Neural cell (in vitro differentiated cells): Measurements from ENCODE around the gene TXNDC11. TPM values are rescaled to one million over a fixed set of nuclear protein-coding genes. Genes with fewer than 3 reads are reported as not detected.

Experiments used
- H2AFZ ChIP-seq: fragments of 200-600, 300-800 bp; sonication (generic), shearing (Covaris generic); 2 replicates; pipeline ENCODE4 v1.6.0; 2014; ENCODE audit warnings: low read depth, mild to moderate bottlenecking, antibody characterized with exemption, low read length, moderate library complexity
- H3F3A ChIP-seq: fragments of 200-600 bp; shearing (Covaris generic); 2 replicates; pipeline ENCODE4 v1.6.1; 2016; ENCODE audit warnings: mild to moderate bottlenecking, moderate library complexity, mixed read lengths, antibody characterized with exemption, low read length; ENCODE audit not compliant: insufficient read depth, poor library complexity, severe bottlenecking
- H3K27ac ChIP-seq: fragments of 200-600, 300-800 bp; sonication (generic), shearing (Covaris generic); 2 replicates; pipeline ENCODE4 v1.5.1; 2014; ENCODE audit warnings: mild to moderate bottlenecking, low read length, moderate library complexity
- H3K27me3 ChIP-seq: fragments of 300-800, 200-600 bp; sonication (generic), shearing (Covaris generic); 2 replicates; pipeline ENCODE4 v1.6.0; 2014; ENCODE audit warnings: mild to moderate bottlenecking, low read depth, low read length, moderate library complexity; ENCODE audit not compliant: insufficient read depth
- H3K36me3 ChIP-seq: fragments of 300-800, 200-600 bp; sonication (generic), shearing (Covaris generic); 2 replicates; pipeline ENCODE4 v1.5.1; 2014; ENCODE audit warnings: mild to moderate bottlenecking, antibody characterized with exemption, low read length, moderate library complexity; ENCODE audit not compliant: insufficient read depth
- H3K4me2 ChIP-seq: fragments of 300-800, 200-600 bp; sonication (generic), shearing (Covaris generic); 2 replicates; pipeline ENCODE4 v1.6.0; 2014; ENCODE audit warnings: mild to moderate bottlenecking, low read length
- H3K4me3 ChIP-seq: fragments of 300-800, 200-600 bp; sonication (generic), shearing (Covaris generic); 2 replicates; pipeline ENCODE4 v1.5.1; 2014; ENCODE audit warnings: mild to moderate bottlenecking, low read length, moderate library complexity
- H3K79me2 ChIP-seq: fragments of 200-600 bp; shearing (Covaris generic); replicated peaks from 2 replicates; pipeline ENCODE4 v1.6.0; 2014; ENCODE audit warnings: mild to moderate bottlenecking, low read length, moderate library complexity; ENCODE audit not compliant: insufficient read depth
- H3K9ac ChIP-seq: fragments of 300-800, 200-600 bp; sonication (generic), shearing (Covaris generic); 2 replicates; pipeline ENCODE4 v1.6.1; 2016; ENCODE audit warnings: mild to moderate bottlenecking, low read length, mixed read lengths
- H3K9me2 ChIP-seq: fragments of 200-600 bp; shearing (Covaris generic); 2 replicates; pipeline ENCODE4 v1.6.1; 2016; ENCODE audit warnings: mild to moderate bottlenecking, low read length, mixed read lengths; ENCODE audit not compliant: insufficient read depth
- H3K9me3 ChIP-seq: fragments of 200-600, 300-800 bp; sonication (generic), shearing (Covaris generic); 2 replicates; pipeline ENCODE4 v1.6.1; 2016; ENCODE audit warnings: mild to moderate bottlenecking, mixed run types, low read length, moderate library complexity, mixed read lengths
- H4K20me1 ChIP-seq: fragments of 200-600 bp; shearing (Covaris generic); 2 replicates; pipeline ENCODE4 v1.6.1; 2016; ENCODE audit warnings: mild to moderate bottlenecking, mixed run types; ENCODE audit not compliant: insufficient read depth
- EP300 ChIP-seq: fragments of 450-650 bp; conservative IDR thresholded peaks from 2 replicates; pipeline ENCODE4 v1.6.1; 2014; ENCODE audit warnings: antibody characterized with exemption, mild to moderate bottlenecking, moderate library complexity; ENCODE audit not compliant: poor library complexity, severe bottlenecking
- EZH2 ChIP-seq: fragments of 200-600, 300-800 bp; shearing (Covaris generic), sonication (generic); IDR thresholded peaks from 2 replicates; pipeline ENCODE4 v1.6.1; 2014; ENCODE audit warnings: antibody characterized with exemption, low read length, borderline replicate concordance, mild to moderate bottlenecking; ENCODE audit not compliant: insufficient read depth, poor library complexity, severe bottlenecking
- MXI1 ChIP-seq: fragments of 450-650 bp; conservative IDR thresholded peaks from 2 replicates; pipeline ENCODE4 v1.6.1; 2014; ENCODE audit warnings: antibody characterized with exemption, mild to moderate bottlenecking; ENCODE audit not compliant: poor library complexity, severe bottlenecking
- POLR2AphosphoS5 ChIP-seq: IDR thresholded peaks from 2 replicates; pipeline ENCODE4 v1.6.1; 2012
- RAD21 ChIP-seq: fragments of 450-650 bp; conservative IDR thresholded peaks from 2 replicates; pipeline ENCODE4 v1.6.1; 2014; ENCODE audit warnings: antibody characterized with exemption, mild to moderate bottlenecking, moderate library complexity
- SMC3 ChIP-seq: fragments of 450-650 bp; conservative IDR thresholded peaks from 2 replicates; pipeline ENCODE4 v1.6.1; 2014; ENCODE audit warnings: antibody characterized with exemption, mild to moderate bottlenecking, moderate library complexity; ENCODE audit not compliant: poor library complexity
- TAF1 ChIP-seq: IDR thresholded peaks from 2 replicates; pipeline ENCODE4 v1.6.1; 2012; ENCODE audit warnings: low read depth
- polyA plus RNA-seq: library from polyadenylated mRNA; depleted of rRNA; stranded (reverse); fragments of >200 nt; gene quantifications from 2 replicates; pipeline ENCODE4 v1.2.3, GENCODE V29; 2014
- TF ChIP-seq, protein P1 (sequence below): fragments of 450-650 bp; IDR thresholded peaks from 2 replicates; pipeline ENCODE4 v1.5.1; 2014; ENCODE audit warnings: antibody characterized with exemption, mild to moderate bottlenecking, moderate library complexity; ENCODE audit not compliant: poor library complexity, severe bottlenecking
- TF ChIP-seq, protein P2 (sequence below): IDR thresholded peaks from 2 replicates; pipeline ENCODE4 v1.6.1; 2012; ENCODE audit warnings: borderline replicate concordance

Gene TXNDC11
- polyA plus RNA-seq, 1 donor from 2014 or later, result 10.9 TPM

GRCh38 chr16:11685844-11686618 is 56.6 kb downstream of the TXNDC11 start:
- no peaks in the 10 kb centered on the region for H4K20me1 ChIP-seq
- no peaks in the 10 kb centered on the region for H3K9me2 ChIP-seq
- H3K4me3 ChIP-seq, result no peak overlapping the region
- H3K9ac ChIP-seq, result no peak overlapping the region
- H3K36me3 ChIP-seq, result peaks cover 2% of the 10 kb centered on the region
- no peaks in the 10 kb centered on the region for H3K79me2 ChIP-seq
- no peaks in the 10 kb centered on the region for H3F3A ChIP-seq
- no peak overlapping the region for H2AFZ ChIP-seq
- H3K9me3 ChIP-seq, result no peaks in the 10 kb centered on the region
- no peaks in the 10 kb centered on the region for H3K27me3 ChIP-seq
- no peak overlapping the region for H3K27ac ChIP-seq
- TF ChIP-seq MXI1 (no peak), RAD21 (no peak), SMC3 (no peak), TAF1 (no peak), EP300 (no peak), EZH2 (no peak), POLR2AphosphoS5 (no peak)
- TF ChIP-seq, protein P1, sequence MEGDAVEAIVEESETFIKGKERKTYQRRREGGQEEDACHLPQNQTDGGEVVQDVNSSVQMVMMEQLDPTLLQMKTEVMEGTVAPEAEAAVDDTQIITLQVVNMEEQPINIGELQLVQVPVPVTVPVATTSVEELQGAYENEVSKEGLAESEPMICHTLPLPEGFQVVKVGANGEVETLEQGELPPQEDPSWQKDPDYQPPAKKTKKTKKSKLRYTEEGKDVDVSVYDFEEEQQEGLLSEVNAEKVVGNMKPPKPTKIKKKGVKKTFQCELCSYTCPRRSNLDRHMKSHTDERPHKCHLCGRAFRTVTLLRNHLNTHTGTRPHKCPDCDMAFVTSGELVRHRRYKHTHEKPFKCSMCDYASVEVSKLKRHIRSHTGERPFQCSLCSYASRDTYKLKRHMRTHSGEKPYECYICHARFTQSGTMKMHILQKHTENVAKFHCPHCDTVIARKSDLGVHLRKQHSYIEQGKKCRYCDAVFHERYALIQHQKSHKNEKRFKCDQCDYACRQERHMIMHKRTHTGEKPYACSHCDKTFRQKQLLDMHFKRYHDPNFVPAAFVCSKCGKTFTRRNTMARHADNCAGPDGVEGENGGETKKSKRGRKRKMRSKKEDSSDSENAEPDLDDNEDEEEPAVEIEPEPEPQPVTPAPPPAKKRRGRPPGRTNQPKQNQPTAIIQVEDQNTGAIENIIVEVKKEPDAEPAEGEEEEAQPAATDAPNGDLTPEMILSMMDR, result no peak
- TF ChIP-seq, protein P2, sequence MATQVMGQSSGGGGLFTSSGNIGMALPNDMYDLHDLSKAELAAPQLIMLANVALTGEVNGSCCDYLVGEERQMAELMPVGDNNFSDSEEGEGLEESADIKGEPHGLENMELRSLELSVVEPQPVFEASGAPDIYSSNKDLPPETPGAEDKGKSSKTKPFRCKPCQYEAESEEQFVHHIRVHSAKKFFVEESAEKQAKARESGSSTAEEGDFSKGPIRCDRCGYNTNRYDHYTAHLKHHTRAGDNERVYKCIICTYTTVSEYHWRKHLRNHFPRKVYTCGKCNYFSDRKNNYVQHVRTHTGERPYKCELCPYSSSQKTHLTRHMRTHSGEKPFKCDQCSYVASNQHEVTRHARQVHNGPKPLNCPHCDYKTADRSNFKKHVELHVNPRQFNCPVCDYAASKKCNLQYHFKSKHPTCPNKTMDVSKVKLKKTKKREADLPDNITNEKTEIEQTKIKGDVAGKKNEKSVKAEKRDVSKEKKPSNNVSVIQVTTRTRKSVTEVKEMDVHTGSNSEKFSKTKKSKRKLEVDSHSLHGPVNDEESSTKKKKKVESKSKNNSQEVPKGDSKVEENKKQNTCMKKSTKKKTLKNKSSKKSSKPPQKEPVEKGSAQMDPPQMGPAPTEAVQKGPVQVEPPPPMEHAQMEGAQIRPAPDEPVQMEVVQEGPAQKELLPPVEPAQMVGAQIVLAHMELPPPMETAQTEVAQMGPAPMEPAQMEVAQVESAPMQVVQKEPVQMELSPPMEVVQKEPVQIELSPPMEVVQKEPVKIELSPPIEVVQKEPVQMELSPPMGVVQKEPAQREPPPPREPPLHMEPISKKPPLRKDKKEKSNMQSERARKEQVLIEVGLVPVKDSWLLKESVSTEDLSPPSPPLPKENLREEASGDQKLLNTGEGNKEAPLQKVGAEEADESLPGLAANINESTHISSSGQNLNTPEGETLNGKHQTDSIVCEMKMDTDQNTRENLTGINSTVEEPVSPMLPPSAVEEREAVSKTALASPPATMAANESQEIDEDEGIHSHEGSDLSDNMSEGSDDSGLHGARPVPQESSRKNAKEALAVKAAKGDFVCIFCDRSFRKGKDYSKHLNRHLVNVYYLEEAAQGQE, result no peak
- no peak overlapping the region for H3K4me2 ChIP-seq

- Histone ChIP-seq H3K4me2 (no peak overlapping the region), H3K79me2 (no peaks in the 10 kb centered on the region), H3F3A (no peaks in the 10 kb centered on the region), H3K9me3 (no peaks in the 10 kb centered on the region), H2AFZ (no peak overlapping the region), H3K27ac (no peak overlapping the region), H3K4me3 (no peak overlapping the region), H3K9me2 (no peaks in the 10 kb centered on the region), H3K27me3 (no peaks in the 10 kb centered on the region), H3K9ac (no peak overlapping the region), H3K36me3 (no peaks in the 10 kb centered on the region), H4K20me1 (no peaks in the 10 kb centered on the region)
- TF ChIP-seq EZH2 (no peak), POLR2AphosphoS5 (no peak), TAF1 (no peak), EP300 (no peak), SMC3 (no peak), RAD21 (no peak)
- TF ChIP-seq, protein P2, result no peak
Measured at GRCh38 chr16:11684231-11685025, 58.2 kb downstream of the TXNDC11 start.
